GM12878 (cell line): ENCODE measurements around the gene IFI35. TPM values are rescaled to one million over a fixed set of nuclear protein-coding genes. Genes with fewer than 3 reads are reported as not detected.

Experiments used
- CEBPZ ChIP-seq: fragments of 150-350 bp; IDR thresholded peaks from 2 replicates; pipeline ENCODE4 v1.6.1; 2016; ENCODE audit warnings: low read depth, low read length
- RELA ChIP-seq: fragments of 450-650 bp; IDR thresholded peaks from 2 replicates; pipeline ENCODE4 v1.8.0; 2014; ENCODE audit warnings: borderline replicate concordance; ENCODE audit not compliant: partially characterized antibody
- YY1 ChIP-seq: IDR thresholded peaks from 2 replicates; pipeline ENCODE4 v1.6.1; 2011; ENCODE audit warnings: low read depth, mild to moderate bottlenecking, low read length
- ZNF687 ChIP-seq: fragments of 450-650 bp; IDR thresholded peaks from 2 replicates; pipeline ENCODE4 v1.6.1; 2017; ENCODE audit warnings: mild to moderate bottlenecking, moderate library complexity
- polyA plus RNA-seq, 11 experiments: library from polyadenylated mRNA; depleted of rRNA in 4 of 11; unstranded in 6 of 11; stranded (reverse) in 5 of 11; fragments of >200 nt; fragmentation: Nextera tagmentation in 4 of 11; fragmentation: Illumina TruSeq in 1 of 11; extraction: Ambion mirVana in 4 of 11; extraction: Trizol in 1 of 11; gene quantifications; 1 replicate in 1 of 11; 2 replicates in 10 of 11; pipeline versions ENCODE4 v1.2.1 to v1.2.3, GENCODE V29; 2011 to 2016; ENCODE audit warnings: inconsistent platforms in 2 of 11, missing spikeins in 2 of 11, low read depth in 1 of 11
- total RNA-seq, 4 experiments: library from RNA; depleted of rRNA in 3 of 4; stranded (reverse); fragments of >200 nt in 3 of 4; fragmentation: Illumina TruSeq in 1 of 4; extraction: Trizol in 1 of 4; gene quantifications; 2 replicates each; pipeline versions ENCODE4 v1.2.1 to v1.2.3, GENCODE V29; 2013 to 2021

Gene IFI35
- total and polyA plus RNA-seq, 10 of the 15 experiments (the other 5 are each of a cell fraction or from before 2014, with no cell fraction given): 18.4 to 92.2 (median 65.3) TPM

DNA sequence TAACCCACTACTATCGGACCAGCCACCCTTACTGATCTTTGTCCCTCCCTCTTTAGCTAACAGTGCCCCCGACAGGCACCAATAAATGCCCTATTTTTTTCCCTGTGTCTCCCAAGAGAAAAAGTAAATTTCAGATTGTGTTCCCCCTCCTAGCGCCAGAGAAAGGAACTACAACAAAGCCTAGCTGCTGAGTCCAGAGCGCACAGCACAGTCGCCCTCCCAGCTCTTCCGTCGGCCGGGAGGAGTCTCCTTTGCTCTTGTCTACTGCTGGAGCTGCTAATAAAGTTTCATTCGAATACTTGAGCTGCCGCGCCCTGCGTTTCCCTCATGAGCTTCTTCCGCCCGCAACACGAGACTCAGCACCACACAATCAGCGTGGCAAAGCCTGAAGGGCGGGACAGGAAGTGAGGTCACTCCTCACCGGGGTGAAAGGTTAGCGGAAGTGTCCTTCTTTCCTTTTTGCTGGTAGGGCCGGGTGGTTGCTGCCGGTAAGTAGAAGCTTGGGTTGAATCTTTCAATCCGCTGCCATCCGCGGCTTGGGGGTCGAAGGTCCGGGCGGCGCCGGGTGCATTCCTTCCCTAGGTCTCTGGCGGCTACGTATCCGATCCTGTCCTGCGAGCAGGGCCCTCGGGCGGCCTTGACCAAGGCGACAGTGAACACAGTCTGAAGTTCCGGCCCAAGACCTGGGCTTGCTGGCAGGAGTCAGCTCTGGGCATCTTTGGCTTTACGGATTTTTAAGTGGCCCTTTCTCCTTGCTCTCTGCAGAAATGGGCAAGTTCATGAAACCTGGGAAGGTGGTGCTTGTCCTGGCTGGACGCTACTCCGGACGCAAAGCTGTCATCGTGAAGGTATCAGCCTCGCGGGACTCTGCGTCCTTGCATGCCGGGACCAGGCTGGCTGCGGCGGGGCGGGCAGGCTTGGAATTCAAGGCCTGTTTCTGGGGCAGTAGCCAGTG, 8.3 kb upstream of the IFI35 start, which contains the start of gene RPL27 (continued):
- peak; percentile 83 for TF ChIP-seq RELA
- TF ChIP-seq YY1: peak; percentile 88
- TF ChIP-seq ZNF687: peak; percentile 89
- 0 out of 2 replicates have a peak, but pooled peaks have one; percentile 6 for TF ChIP-seq CEBPZ
